GM21723 (cell line): ENCODE results near the gene ANKRD33B.
"Not testable (repeated sequence)": the region's sequence is repeated elsewhere in the genome, so short reads cannot be mapped to it uniquely, and the experiment has no call there.

Experiments
- ATAC-seq: cut with Tn5 transposase; IDR thresholded peaks from one replicate; pipeline ENCODE4 v1.9.1; 2021; ENCODE audit warnings: mild to moderate bottlenecking, moderate library complexity; ENCODE audit not compliant: unreplicated experiment

Gene ANKRD33B

GRCh38 chr5:10536931-10537579 is 26.8 kb upstream of the ANKRD33B start:
- ATAC-seq = peak; percentile 48

GRCh38 chr5:10537624-10538023 is 26.2 kb upstream of the ANKRD33B start:
- peak; percentile 27 for ATAC-seq

DNA sequence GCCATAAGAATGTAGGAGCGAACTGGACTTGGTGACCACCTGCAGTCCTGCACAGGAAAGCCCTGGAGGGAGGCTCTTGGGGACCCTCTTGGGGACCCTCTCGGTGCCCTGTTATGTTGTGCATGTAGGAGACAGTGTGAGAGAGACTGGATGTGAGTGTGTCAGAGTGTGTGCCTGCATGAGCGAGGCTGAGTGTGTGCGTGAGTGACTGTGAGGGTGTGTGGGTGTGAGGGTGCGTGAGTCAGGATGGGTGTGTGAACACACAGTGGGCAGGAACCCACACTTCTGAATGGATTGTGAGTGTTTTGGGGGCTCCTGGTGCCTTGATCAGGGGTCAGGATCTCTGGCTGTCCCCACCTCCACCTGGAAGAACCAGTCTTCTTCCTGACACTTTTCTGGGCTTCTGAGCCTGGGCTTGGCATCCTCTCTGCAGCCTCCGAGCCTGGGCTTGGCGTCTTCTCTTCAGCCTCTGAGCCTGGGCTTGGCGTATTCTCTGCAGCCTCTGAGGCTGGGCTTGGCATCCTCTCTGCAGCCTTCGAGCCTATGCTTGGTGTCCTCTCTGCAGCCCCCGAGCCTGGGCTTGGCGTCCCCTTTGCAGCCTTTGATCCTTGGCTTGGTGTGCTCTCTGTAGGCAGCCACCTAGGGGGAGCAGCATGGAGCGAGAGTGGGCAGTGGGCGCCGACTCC is 25.6 kb upstream of the ANKRD33B start:
- ATAC-seq = no peak

- no peak for ATAC-seq
Observed at GRCh38 chr5:10538789-10539686, 24.8 kb upstream of the ANKRD33B start.

DNA sequence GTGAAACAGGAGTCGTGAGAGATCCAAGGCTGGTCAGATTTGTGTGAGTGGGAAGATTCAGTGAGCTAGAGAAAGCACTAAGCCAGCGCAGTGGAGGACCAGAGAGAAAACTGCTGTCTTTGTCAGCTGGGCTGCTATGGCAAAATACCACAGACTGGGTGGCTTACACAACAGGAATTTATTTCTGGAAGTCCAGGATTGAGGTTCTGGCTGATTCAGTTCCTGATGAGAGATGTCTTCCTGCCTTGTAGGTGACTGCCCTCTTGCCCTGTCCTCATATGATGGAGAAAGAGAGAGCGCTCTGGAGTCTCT is 24.2 kb upstream of the ANKRD33B start:
- no peak for ATAC-seq

GRCh38 chr5:10540036-10540544 is 23.8 kb upstream of the ANKRD33B start:
- no peak for ATAC-seq

GRCh38 chr5:10540951-10541646 is 22.8 kb upstream of the ANKRD33B start:
- ATAC-seq = no peak

DNA sequence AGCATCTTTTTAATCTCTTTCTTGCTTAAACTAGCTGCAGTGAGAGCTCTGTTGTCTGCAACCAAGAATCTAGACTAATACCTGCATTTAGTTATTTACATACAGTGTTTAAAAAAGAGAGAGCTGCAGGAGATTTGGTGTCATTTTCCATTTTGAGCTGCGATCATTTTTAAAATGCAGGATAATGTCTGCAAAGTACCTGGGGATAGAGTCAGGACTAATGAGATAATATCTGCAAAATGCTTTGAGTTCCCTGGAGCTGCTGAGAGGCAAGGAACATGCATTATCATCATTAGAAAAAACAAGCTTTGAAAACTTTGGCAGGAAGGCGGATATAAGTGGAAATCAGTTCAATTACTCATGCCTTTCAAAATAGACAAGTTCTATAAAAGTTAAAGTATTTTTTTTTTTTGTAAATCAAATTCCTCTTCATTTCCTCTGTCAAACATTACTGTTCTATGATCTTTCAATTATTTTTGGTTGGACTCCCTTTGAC is 21.8 kb upstream of the ANKRD33B start:
- no peak for ATAC-seq

DNA sequence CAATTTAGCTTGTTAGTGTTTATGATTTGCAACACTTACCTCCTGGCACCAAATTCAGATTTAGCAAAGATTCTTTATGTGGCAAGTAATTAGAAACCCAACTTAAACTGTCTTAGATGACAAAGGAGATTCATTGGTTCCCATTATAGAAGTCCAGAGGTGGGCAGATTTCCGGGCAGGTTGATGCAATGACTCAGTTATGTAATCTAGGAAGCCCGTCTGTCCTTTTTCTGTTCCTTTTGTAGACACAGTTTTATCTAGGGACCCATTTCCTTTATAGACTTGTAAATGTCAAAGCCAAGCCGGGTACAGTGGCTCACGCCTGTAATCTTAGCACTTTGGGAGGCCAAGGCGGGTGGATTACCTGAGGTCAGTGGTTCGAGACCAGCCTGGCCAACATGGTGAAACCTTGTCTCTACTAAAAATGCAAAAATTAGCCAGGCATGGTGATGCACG is 20.3 kb upstream of the ANKRD33B start:
- ATAC-seq = no peak

GRCh38 chr5:10545084-10545483 is 18.8 kb upstream of the ANKRD33B start:
- ATAC-seq = no peak

DNA sequence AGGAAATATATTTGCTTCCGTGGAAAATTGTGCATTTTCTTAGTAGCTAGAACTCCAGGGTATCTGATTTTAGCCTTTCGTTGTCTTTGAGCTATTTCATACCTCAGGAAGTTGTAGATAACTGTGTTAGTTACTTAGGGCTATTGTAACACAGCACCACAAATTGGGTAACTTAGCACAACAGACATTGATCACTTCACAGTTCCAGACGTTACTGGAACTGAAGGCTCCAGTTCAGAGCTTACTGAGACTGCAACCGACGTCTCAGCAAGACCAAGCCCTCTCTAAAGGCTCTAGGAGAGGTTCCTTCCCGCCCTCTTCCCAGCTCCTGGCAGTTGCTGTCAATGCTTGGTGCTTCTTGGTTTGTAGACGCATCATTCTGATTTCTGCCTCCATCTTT is 17.7 kb upstream of the ANKRD33B start:
- no peak for ATAC-seq

GRCh38 chr5:10548418-10549122 is 15.3 kb upstream of the ANKRD33B start:
- no peak for ATAC-seq

DNA sequence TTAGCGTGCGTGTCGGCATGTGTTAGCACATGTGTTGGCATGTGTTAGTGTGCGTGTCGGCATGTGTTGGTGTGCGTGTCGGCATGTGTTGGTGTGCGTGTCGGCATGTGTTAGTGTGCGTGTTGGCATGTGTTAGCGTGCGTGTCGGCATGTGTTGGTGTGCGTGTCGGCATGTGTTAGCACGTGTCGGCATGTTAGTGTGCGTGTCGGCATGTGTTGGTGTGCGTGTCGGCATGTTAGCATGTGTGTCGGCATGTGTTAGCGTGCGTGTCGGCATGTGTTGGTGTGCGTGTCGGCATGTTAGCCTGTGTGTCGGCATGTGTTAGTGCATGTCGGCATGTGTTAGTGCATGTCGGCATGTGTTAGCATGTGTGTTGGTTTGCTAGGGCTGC is 14.8 kb upstream of the ANKRD33B start:
- not testable (repeated sequence) for ATAC-seq

GRCh38 chr5:10550222-10550995 is 13.5 kb upstream of the ANKRD33B start:
- no peak for ATAC-seq

DNA sequence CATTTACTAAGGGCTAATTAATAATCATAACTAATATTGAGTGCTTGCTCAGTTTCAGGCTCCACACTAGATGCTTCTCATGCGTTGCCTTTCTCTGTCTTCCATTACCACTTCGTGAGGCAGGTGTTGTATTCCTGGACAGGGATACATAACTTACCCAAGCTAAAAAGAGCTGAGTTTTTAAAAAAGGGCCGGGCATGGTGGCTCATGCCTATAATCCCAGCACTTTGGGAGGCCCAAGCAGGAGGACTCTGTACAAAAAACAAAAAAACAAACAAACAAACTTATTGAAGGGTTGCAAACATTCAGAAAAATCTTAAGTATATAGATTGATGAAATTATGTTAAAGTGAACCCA is 12.1 kb upstream of the ANKRD33B start:
- no peak for ATAC-seq

DNA sequence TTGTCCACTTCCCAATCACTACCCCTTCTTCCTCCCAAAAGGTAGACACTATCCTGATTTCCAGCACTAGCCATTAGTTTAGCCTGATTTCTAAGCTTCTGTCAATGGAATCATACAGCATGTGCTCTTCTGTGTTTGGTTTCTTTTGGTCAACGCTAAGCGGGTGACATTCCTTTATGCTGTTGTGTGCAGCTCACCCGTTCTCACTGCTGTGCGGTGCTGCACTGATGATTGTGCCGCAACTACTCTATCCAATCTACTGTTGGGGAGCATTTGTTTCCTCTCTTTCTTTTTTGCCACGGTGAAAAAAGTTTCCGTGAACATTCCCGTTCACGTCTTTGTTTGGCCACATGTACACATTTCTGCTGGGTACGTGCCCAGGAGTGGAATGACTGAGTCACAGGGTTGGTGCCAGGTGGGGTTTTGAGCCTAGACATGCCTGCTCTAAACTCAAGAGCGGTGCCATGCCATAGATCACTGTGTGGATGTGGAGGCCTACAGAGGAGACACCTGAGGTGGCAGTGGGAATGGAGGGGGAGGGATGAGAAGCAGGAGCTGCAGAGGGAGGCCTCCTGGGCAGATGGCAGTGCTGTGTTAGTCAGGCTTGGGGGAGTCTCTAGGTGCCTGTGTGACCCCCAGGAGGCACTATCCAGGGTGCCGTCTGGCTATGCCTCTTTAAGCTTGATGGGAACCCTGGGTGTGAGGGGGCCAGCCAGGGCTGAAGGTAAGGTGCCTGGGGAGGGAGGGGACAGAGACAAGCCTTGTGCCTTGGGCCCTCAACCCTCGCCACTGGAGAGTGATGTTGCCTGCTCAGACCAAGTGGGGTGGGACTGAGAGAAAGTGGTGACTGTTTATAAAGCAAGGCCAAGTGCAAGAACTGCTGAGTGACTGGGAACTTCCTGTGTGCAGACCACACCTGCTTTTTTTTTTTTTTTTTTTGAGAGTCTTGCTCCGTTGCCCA is 11.4 kb upstream of the ANKRD33B start:
- ATAC-seq = peak; percentile 67

GRCh38 chr5:10553476-10553875 is 10.4 kb upstream of the ANKRD33B start:
- ATAC-seq = no peak

GRCh38 chr5:10555277-10555684 is 8.6 kb upstream of the ANKRD33B start:
- no peak for ATAC-seq
